HG03025 (cell line): ENCODE results near the gene D2HGDH.

Source experiments
- ATAC-seq: cut with Tn5 transposase; IDR thresholded peaks from one replicate; pipeline ENCODE4 v1.9.1; 2021; ENCODE audit warnings: mild to moderate bottlenecking, moderate library complexity; ENCODE audit not compliant: unreplicated experiment, low FRiP score

D2HGDH gene

DNA sequence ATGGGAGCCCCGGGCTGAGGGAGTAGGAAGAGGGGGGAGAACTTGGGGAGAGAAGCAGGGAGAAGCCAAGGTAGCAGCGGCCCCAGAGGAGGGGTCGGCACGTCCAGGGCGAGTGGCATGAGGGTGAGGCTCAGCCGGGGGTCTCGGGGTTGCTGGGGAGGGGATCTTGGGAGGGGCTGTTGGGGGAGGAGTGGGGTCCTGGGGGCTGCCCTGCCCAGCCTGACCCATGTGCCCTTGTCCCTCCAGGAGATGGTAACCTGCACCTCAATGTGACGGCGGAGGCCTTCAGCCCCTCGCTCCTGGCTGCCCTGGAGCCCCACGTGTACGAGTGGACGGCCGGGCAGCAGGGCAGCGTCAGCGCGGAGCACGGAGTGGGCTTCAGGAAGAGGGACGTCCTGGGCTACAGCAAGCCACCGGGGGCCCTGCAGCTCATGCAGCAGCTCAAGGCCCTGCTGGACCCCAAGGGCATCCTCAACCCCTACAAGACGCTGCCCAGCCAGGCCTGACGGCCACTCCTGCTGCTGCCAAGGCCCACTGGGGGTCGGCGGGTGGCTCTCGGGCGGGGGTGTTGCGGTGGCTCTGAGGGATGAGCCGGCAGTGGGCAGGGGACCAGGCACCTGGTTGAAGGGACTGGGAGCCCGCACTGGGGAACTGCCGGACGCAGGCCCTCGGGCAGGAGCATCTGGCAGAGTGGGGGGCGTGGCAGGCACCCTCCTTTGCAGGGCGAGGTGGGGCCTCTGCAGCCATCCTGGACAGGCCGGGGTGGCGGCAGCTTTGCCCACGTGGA, 33.2 kb downstream of the D2HGDH start:
- no peak for ATAC-seq

DNA sequence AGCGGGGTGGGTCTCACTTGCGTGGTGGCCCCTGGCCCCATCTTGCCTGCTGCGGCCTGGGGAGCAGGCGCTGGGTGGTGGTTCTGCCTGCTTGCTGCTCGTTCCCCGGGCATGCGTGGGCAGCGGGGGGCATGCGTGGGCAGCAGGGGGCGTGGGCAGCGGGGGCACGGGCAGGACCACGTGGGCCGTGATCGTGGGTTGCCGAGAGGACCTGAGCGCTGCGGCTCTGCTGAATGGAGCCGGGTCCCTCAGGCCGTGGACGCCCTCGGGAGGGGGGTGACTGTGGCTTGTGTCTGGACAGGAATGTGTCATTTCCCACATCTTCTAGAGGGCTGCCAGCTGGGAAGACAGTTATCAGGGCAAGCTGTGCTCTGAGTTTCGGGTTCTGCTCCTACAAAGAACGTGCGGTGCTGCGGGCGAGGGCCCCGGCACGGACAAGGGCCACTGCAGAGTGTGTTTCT, 33.9 kb downstream of the D2HGDH start:
- ATAC-seq = no peak

DNA sequence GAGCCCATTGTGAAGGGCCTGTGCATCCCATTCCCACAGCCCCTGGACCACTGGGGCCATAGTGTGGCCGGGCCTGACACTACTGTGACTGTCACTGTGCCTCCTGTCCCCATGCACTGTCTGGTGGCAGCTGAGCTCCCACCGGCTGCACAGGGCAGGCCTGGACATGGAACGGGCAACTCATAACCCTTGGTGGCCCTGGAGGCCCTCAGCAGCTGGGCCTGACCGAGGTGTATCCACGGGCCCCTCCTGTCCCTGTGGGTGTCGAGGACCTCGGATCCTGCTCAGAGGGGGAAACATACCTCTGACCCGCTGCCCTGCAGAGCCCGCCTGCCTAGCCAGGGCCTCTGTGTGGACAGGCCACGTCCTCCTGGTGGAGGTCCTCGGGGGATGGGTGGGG, 34.4 kb downstream of the D2HGDH start:
- ATAC-seq = no peak

GRCh38 chr2:241769819-241770184, 35.4 kb downstream of the D2HGDH start:
- ATAC-seq = no peak

GRCh38 chr2:241770185-241770935, 35.9 kb downstream of the D2HGDH start:
- ATAC-seq = no peak

DNA sequence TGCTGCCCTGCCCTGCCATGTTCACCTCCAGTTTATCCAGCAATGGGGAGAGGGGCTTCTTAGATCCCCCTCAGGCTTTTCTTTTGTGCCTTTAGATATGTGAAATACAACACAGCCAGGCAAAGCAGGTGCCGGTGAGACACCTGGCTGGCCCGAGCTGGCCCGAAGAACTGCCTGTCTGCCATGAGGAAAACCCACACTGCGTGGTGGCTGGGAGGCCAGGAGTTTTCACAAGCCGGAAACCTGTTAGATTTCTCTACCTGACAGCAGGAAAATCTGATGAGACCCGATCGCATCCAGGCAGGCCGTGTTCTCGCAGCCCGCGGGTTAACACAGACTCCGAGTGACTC, 36.5 kb downstream of the D2HGDH start:
- ATAC-seq = no peak

DNA sequence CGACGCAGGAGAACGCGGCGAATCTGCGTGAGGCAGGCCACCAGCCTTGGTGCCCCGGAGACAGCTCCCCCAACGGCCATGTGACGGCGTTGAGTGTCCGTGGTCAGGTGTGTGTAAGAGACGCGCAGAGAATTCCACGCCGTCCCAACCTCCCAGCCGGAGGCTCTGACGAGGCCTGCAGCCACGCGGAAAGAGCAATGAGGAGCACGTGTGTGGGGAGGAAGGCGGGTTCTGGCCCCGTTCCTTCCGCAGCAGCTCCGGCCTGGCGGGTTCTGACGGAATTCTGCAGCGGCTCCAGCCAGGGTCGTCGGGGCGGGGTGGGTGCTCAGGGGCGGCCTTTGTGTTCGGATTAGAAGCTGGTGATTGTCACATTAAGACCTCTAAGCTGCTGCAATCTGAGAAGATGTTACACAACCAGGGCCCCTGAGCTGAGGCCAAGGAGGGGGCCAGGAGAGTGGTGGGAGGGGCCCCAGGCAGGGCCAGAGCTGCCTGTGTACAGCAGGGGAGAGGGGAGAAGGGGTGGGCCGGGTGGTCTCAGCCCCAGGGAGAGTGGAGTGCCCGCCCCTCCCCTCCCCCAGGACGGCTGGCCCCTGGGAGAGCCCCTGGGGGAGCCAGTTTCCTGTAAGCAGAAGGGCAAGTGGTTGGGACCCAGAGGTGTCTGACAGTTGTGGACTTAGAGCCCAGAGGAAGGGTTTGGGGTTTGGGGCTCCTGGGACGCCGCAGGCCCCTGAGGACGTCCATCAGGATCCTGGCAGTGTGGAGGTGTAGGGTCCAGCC, 37.0 kb downstream of the D2HGDH start:
- ATAC-seq = no peak

- ATAC-seq = no peak
Measured at GRCh38 chr2:241772063-241772499, 37.7 kb downstream of the D2HGDH start.

GRCh38 chr2:241773511-241774418, 39.3 kb downstream of the D2HGDH start:
- ATAC-seq = no peak

DNA sequence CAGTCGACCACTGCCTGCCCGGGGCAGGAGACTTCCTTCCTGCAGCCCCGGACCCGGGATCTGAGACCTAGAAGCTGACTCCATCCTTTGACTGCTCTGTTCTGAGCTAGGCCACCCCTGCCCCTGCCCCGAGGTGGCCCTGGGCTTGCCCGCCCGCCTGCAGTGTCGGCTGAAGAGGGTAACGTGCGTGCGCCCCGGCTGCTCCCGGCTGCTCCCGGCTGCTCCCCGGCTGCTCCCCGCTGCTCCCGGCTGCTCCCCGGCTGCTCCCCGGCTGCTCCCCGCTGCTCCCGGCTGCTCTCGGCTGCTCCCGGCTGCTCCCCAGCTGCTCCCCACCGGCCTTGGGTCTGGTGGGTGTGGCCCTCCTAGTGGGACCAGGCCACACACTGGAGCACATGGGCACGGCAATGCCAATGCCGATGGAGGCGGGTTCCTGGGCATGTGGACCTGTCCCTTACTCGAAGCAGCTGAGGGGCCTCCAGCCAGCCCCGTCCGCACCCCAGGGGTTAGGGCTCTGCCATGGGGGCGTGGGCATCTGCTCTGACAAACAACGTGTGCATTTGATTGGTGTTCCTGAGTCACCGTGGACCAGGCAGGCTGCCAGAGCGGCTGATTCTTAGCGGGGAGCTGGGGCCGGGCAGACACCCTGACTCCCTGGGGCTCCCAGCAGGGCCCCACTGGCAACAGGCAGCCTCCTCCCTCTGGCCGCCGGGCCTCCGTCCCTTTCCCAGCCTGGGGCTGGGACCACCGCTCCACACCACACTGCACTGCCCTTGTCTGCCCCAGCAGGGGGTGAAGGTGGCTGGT, 40.2 kb downstream of the D2HGDH start:
- no peak for ATAC-seq

GRCh38 chr2:241775223-241776177, 41.1 kb downstream of the D2HGDH start:
- ATAC-seq = no peak

DNA sequence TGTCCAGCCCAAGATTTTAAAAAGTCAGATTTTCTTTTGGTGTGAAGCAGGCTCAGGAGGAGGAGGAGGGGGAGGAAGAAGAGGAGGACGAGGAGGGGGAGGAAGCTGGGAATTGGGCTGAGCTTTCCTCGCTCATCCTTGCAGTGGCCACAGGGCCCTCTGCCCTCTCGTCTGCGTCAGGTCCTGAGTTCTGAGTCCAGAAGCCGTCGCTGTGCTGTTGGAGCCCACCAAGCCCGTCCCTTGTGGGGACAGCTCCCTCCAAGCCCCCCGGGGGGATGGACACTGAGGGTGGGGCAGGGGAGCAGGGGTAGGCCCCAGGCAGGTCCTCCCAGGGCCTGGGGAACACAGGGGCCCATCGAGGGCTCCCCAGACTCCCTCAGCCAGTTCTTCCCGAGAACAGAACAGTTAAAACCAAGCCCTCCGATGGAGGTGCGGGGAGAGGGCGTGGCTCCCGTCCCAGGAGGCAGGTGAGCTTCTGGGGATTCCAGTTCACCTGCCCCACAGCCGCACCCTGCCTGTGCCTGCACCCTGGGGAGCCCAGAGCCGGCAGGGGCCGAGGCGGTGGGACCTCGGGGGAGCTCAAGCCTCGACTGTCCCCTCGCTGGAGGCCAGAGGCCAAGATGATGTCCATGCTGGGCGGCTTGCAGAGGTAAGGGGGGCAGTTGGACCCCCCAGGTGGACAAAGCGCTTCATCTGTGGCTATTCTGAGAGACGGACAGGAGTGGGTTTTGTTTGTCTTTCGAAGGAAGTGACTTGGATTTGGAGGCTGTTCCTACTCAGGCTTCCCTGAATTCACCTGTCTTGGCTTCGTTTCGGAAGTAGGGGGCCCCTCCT, 42.1 kb downstream of the D2HGDH start, which contains the start of gene GAL3ST2:
GAL3ST2 (plus strand) TSS at position 487 of the 834 bp plus-strand sequence; CDS start at position 621, 134 bp downstream.
- ATAC-seq = no peak

- no peak for ATAC-seq
Measured at GRCh38 chr2:241777170-241777685, 42.8 kb downstream of the D2HGDH start.

GRCh38 chr2:241777686-241778627, 43.5 kb downstream of the D2HGDH start:
- no peak for ATAC-seq

GRCh38 chr2:241780939-241781569, 46.6 kb downstream of the D2HGDH start:
- ATAC-seq = no peak
